ENCODE data around the gene SIGLEC5. TPM values are rescaled to one million over a fixed set of nuclear protein-coding genes. Genes with fewer than 3 reads are reported as not detected.

Gene SIGLEC5
- total RNA-seq, 4 donors from 2014 or later: 0.20 to 2.2 (median 1.6) TPM

- H3K27me3 ChIP-seq: no peaks in the 10 kb centered on the region
- H3K36me3 ChIP-seq: no peaks in the 10 kb centered on the region
- TF ChIP-seq POLR2A (IDR thresholded peaks at IDR 0.05) (no peak), EP300 (IDR thresholded peaks at IDR 0.05) (no peak)
- TF ChIP-seq, protein P1, sequence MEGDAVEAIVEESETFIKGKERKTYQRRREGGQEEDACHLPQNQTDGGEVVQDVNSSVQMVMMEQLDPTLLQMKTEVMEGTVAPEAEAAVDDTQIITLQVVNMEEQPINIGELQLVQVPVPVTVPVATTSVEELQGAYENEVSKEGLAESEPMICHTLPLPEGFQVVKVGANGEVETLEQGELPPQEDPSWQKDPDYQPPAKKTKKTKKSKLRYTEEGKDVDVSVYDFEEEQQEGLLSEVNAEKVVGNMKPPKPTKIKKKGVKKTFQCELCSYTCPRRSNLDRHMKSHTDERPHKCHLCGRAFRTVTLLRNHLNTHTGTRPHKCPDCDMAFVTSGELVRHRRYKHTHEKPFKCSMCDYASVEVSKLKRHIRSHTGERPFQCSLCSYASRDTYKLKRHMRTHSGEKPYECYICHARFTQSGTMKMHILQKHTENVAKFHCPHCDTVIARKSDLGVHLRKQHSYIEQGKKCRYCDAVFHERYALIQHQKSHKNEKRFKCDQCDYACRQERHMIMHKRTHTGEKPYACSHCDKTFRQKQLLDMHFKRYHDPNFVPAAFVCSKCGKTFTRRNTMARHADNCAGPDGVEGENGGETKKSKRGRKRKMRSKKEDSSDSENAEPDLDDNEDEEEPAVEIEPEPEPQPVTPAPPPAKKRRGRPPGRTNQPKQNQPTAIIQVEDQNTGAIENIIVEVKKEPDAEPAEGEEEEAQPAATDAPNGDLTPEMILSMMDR (IDR thresholded peaks at IDR 0.05): no peak
- 92% methylated on average over 3 of the region's 3 CpGs; no CpG with 5 or more reads in 1 of the 2 donors for WGBS, 2 donors
- no peak for DNase-seq (ENCODE audit: low spot score in 2 of 2)
- peaks cover 0 to 3% (median 0%) of the 10 kb centered on the region in 4 donors for H3K4me1 ChIP-seq
- peaks cover 0 to 16% (median 0%) of the 10 kb centered on the region in 4 donors for H3K9me3 ChIP-seq
- H3K27ac ChIP-seq: no peak overlapping the region
- no peak overlapping the region for H3K4me3 ChIP-seq
Observed at GRCh38 chr19:51640386-51640785, 10.2 kb upstream of the SIGLEC5 start.

DNA sequence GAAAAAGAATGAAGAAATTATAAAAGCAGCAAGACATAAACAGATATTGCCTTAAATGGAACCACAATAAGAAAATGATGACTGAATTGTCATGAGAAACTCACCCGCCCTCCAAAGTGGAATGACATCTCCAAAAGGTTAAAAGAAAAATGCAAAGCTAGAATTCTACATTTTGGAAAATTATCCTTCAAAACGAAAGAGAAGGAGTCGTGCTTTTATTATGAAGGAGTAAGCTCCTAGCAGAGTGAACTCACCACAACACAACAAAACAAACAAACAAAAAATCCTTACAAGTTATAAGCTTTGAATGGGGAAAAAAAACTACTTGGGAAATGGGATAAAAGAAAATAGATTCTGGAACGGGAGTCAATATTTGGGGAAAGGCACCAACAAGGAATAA, 9.7 kb upstream of the SIGLEC5 start:
- Histone ChIP-seq H3K27ac (no peak overlapping the region), H3K27me3 (no peaks in the 10 kb centered on the region), H3K9me3 (peaks cover 0 to 16% (median 0%) of the 10 kb centered on the region in 4 donors), H3K4me1 (peaks cover 0 to 3% (median 0%) of the 10 kb centered on the region in 4 donors), H3K36me3 (no peaks in the 10 kb centered on the region), H3K4me3 (no peak overlapping the region)
- TF ChIP-seq POLR2A (IDR thresholded peaks at IDR 0.05) (no peak), EP300 (IDR thresholded peaks at IDR 0.05) (no peak)
- TF ChIP-seq, protein P1 (IDR thresholded peaks at IDR 0.05): no peak
- DNase-seq (ENCODE audit: low spot score in 2 of 2): no peak
- WGBS, 2 donors: 66% methylated on average over 4 of the region's 4 CpGs; no CpG with 5 or more reads in 1 of the 2 donors

DNA sequence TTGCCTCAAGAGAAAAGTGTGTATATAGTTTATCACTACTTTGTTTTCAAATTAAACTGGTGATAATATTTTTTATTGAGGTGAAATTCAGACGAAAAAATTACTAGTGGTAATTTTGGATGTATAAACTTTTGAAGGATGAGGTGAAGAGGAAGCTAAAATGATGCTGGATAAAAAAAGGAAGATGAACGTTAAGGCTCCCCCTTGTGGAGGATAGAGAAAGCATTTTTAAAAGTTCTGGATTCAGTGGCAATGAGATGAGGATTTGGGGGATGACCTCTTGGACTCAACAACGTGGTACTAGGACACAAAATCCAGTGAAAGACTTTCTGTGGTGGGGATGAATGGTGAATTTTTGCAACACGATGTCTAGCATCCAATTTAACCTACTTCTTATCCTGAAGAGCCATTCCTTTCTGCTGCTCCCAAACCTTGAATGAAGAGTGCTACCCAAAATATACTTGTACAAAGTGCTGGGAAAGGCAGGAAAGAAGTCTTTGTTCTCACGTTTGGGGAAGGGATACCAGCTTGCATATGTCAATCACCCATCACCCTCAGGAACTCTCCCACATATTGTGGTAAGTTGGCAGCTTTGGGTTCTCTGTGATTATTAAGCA, 7.3 kb upstream of the SIGLEC5 start:
- TF ChIP-seq, protein P1 (IDR thresholded peaks at IDR 0.05): peak in 1 of 5 experiments; percentile 51
- no peak for TF ChIP-seq POLR2A (IDR thresholded peaks at IDR 0.05)
- H3K27me3 ChIP-seq: no peaks in the 10 kb centered on the region
- H3K9me3 ChIP-seq: peaks cover 0 to 16% (median 0%) of the 10 kb centered on the region in 4 donors

GRCh38 chr19:51632126-51632525, 1.9 kb upstream of the SIGLEC5 start:
- Histone ChIP-seq H3K27me3 (no peaks in the 10 kb centered on the region), H3K36me3 (no peaks in the 10 kb centered on the region), H3K4me1 (no peaks in the 10 kb centered on the region), H3K9me3 (peaks cover 0 to 10% (median 0%) of the 10 kb centered on the region in 4 donors), H3K27ac (no peak overlapping the region), H3K4me3 (no peak overlapping the region)
- DNase-seq (ENCODE audit: low spot score in 2 of 2): no peak
- TF ChIP-seq EP300 (IDR thresholded peaks at IDR 0.05) (no peak), POLR2A (IDR thresholded peaks at IDR 0.05) (no peak)
- TF ChIP-seq, protein P1 (IDR thresholded peaks at IDR 0.05): no peak
- 82% methylated on average over 5 of the region's 5 CpGs; no CpG with 5 or more reads in 1 of the 2 donors for WGBS, 2 donors

More for the DNA sequence above, 7.3 kb upstream of the SIGLEC5 start:
- no peak for DNase-seq (ENCODE audit: low spot score in 2 of 2)
- no peak overlapping the region for H3K27ac ChIP-seq
- H3K4me1 ChIP-seq: peaks cover 0 to 1% (median 0%) of the 10 kb centered on the region in 4 donors
- H3K4me3 ChIP-seq: no peak overlapping the region
- 30% methylated on average over 5 of the region's 5 CpGs; no CpG with 5 or more reads in 1 of the 2 donors for WGBS, 2 donors
- no peaks in the 10 kb centered on the region for H3K36me3 ChIP-seq

GRCh38 chr19:51628153-51628939, 1.9 kb downstream of the SIGLEC5 start:
- Histone ChIP-seq H3K36me3 (no peaks in the 10 kb centered on the region), H3K27me3 (no peaks in the 10 kb centered on the region), H3K4me1 (no peaks in the 10 kb centered on the region), H3K9me3 (no peaks in the 10 kb centered on the region), H3K27ac (no peak overlapping the region), H3K4me3 (no peak overlapping the region)
- TF ChIP-seq EP300 (IDR thresholded peaks at IDR 0.05): no peak
- TF ChIP-seq POLR2A (IDR thresholded peaks at IDR 0.05): no peak
- TF ChIP-seq, protein P1 (IDR thresholded peaks at IDR 0.05): no peak
- no peak for DNase-seq (ENCODE audit: low spot score in 2 of 2)
- WGBS, 2 donors: 75 to 78% methylated on average over 14 of the region's 14 CpGs

Measured in tibial nerve (tissue), 4 donors.